HCT116 (cell line): ENCODE results near the gene MAP2K1. TPM values are rescaled to one million over a fixed set of nuclear protein-coding genes. Genes with fewer than 3 reads are reported as not detected.

Experiments used
- ATAC-seq: fragments of 200-7000 bp; cut with Tn5 transposase; 2 replicates; pipeline ENCODE4 v1.9.1; 2020; ENCODE audit warnings: mild to moderate bottlenecking, moderate library complexity
- BruUV-seq: library from RNA; stranded (reverse); fragments of 400-500 nt; replicated peaks from 2 replicates; lab custom pipeline; 2021; lab: Mats Ljungman, UMichigan
- CTCF ChIA-PET: fragments of 300-600 bp; sonication (Branson Sonifier 250); formaldehyde crosslinking; loops from one replicate; lab custom pipeline; 2021; ENCODE audit warnings: antibody characterized with exemption; lab: Charles Lee
- POLR2A ChIA-PET: fragments of 300-600, 350-600 bp; sonication (Branson Sonifier 250); formaldehyde crosslinking; loops from one replicate; lab custom pipeline; 2021; ENCODE audit warnings: antibody characterized with exemption; lab: Charles Lee
- RAD21 ChIA-PET, 2 experiments: fragments of 300-600 bp; sonication (Branson Sonifier 250); formaldehyde crosslinking; loops; one replicate each; lab custom pipeline; 2023; ENCODE audit warnings: low total read pairs in 2 of 2; ENCODE audit not compliant: uncharacterized antibody in 2 of 2, unreplicated experiment in 2 of 2, low non-redundant PET in 1 of 2; lab: Charles Lee
- DNase-seq: peaks from one replicate; pipeline ENCODE4 v3.0.0-alpha.2; 2010; ENCODE audit warnings: low read depth, low spot score
- H2AFZ ChIP-seq: fragments of 200-600 bp; shearing (Covaris generic), sonication (generic); 2 replicates; pipeline ENCODE4 v1.6.1; 2017; ENCODE audit warnings: low read depth, mixed run types, mixed read lengths, antibody characterized with exemption, low read length; ENCODE audit not compliant: poor library complexity, severe bottlenecking
- H3K27ac ChIP-seq: 2 replicates; pipeline ENCODE4 v1.5.1; 2012; ENCODE audit warnings: low read depth, low read length
- H3K27me3 ChIP-seq: fragments of 200-600 bp; sonication (generic); 2 replicates; pipeline ENCODE4 v1.6.1; 2016; ENCODE audit warnings: mixed run types, low read length, mixed read lengths; ENCODE audit not compliant: insufficient read depth
- H3K36me3 ChIP-seq, 2 experiments: fragments of 200-500 bp in 1 of 2; fragments of 200-600 bp in 1 of 2; sonication (Bioruptor generic) in 1 of 2; sonication (generic) in 1 of 2; 2 replicates each; pipeline versions ENCODE4 v1.5.1 to v1.6.1; 2014 to 2016; ENCODE audit warnings: low read length in 2 of 2, inconsistent platforms in 1 of 2, mixed read lengths in 1 of 2, mixed run types in 1 of 2; ENCODE audit not compliant: insufficient read depth in 2 of 2, control insufficient read depth in 1 of 2
- H3K4me1 ChIP-seq, 2 experiments: fragments of 200-600 bp in 1 of 2; sonication (generic) in 1 of 2; 2 replicates each; pipeline versions ENCODE4 v1.5.1 to v1.6.1; 2012 to 2017; ENCODE audit warnings: low read length in 2 of 2, inconsistent platforms in 1 of 2, mild to moderate bottlenecking in 1 of 2, mixed read lengths in 1 of 2, mixed run types in 1 of 2, moderate library complexity in 1 of 2; ENCODE audit not compliant: insufficient read depth in 2 of 2, control insufficient read depth in 1 of 2
- H3K4me2 ChIP-seq: fragments of 200-600 bp; sonication (generic); 2 replicates; pipeline ENCODE4 v1.6.1; 2017; ENCODE audit warnings: mixed run types, low read length, mixed read lengths
- H3K4me3 ChIP-seq, 2 experiments: fragments of 200-600 bp in 1 of 2; sonication (generic) in 1 of 2; replicated peaks in 1 of 2; 2 replicates each; pipeline ENCODE4 v1.5.1; 2011 to 2016; ENCODE audit warnings: low read length in 2 of 2, control low read depth in 1 of 2, low read depth in 1 of 2, mild to moderate bottlenecking in 1 of 2, mixed read lengths in 1 of 2, mixed run types in 1 of 2
- H3K79me2 ChIP-seq: fragments of 200-600 bp; sonication (generic); 2 replicates; pipeline ENCODE4 v1.6.1; 2017; ENCODE audit warnings: mild to moderate bottlenecking, mixed run types, low read length, moderate library complexity, mixed read lengths; ENCODE audit not compliant: insufficient read depth
- H3K9ac ChIP-seq: fragments of 200-600 bp; sonication (generic); 2 replicates; pipeline ENCODE4 v1.6.1; 2016; ENCODE audit warnings: low read length, mixed read lengths
- H3K9me2 ChIP-seq: fragments of 200-600 bp; sonication (generic), shearing (Covaris generic); 2 replicates; pipeline ENCODE4 v1.6.1; 2017; ENCODE audit warnings: mixed run types, mild to moderate bottlenecking, moderate library complexity; ENCODE audit not compliant: insufficient read depth
- H3K9me3 ChIP-seq, 2 experiments: fragments of 200-500 bp in 1 of 2; fragments of 200-600 bp in 1 of 2; sonication (Bioruptor generic) in 1 of 2; sonication (generic) in 1 of 2; 2 replicates each; pipeline ENCODE4 v1.6.1; 2014 to 2017; ENCODE audit warnings: low read length in 2 of 2, mixed read lengths in 2 of 2, inconsistent platforms in 1 of 2, low read depth in 1 of 2, mild to moderate bottlenecking in 1 of 2, mixed run types in 1 of 2, moderate library complexity in 1 of 2; ENCODE audit not compliant: control insufficient read depth in 1 of 2, insufficient read depth in 1 of 2
- H4K20me1 ChIP-seq: fragments of 200-600 bp; sonication (generic), shearing (Covaris generic); 2 replicates; pipeline ENCODE4 v1.6.1; 2017; ENCODE audit warnings: mixed run types, mild to moderate bottlenecking, moderate library complexity; ENCODE audit not compliant: insufficient read depth
- CBX3 ChIP-seq: IDR thresholded peaks from 2 replicates; pipeline ENCODE4 v1.6.1; 2012; ENCODE audit warnings: low read depth
- CEBPB ChIP-seq: IDR thresholded peaks from 2 replicates; pipeline ENCODE4 v1.6.1; 2012; ENCODE audit warnings: low read depth
- EGR1 ChIP-seq: IDR thresholded peaks from 2 replicates; pipeline ENCODE4 v1.6.1; 2012; ENCODE audit warnings: low read depth
- ELF1 ChIP-seq: IDR thresholded peaks from 2 replicates; pipeline ENCODE4 v1.6.1; 2012; ENCODE audit warnings: low read depth, borderline replicate concordance
- EZH2 ChIP-seq: fragments of 200-600 bp; sonication (generic); IDR thresholded peaks from 2 replicates; pipeline ENCODE4 v1.6.1; 2017; ENCODE audit warnings: antibody characterized with exemption, mixed run types
- EZH2phosphoT487 ChIP-seq: fragments of 200-600 bp; IDR thresholded peaks from 2 replicates; pipeline ENCODE4 v1.6.1; 2018; ENCODE audit warnings: antibody characterized with exemption, borderline replicate concordance
- JUND ChIP-seq: IDR thresholded peaks from 2 replicates; pipeline ENCODE4 v1.6.1; 2012
- POLR2A ChIP-seq: IDR thresholded peaks from 2 replicates; pipeline ENCODE4 v1.7.0; 2011; ENCODE audit warnings: borderline replicate concordance; ENCODE audit not compliant: insufficient read depth, insufficient read length; ENCODE audit errors: extremely low read depth
- RAD21 ChIP-seq: IDR thresholded peaks from 2 replicates; pipeline ENCODE4 v1.6.1; 2012; ENCODE audit warnings: low read depth, mild to moderate bottlenecking
- SIN3A ChIP-seq: IDR thresholded peaks from 2 replicates; pipeline ENCODE4 v1.6.1; 2012; ENCODE audit warnings: low read depth
- SP1 ChIP-seq: IDR thresholded peaks from 2 replicates; pipeline ENCODE4 v1.6.1; 2012; ENCODE audit warnings: low read depth
- SRF ChIP-seq: IDR thresholded peaks from 2 replicates; pipeline ENCODE4 v1.6.1; 2012; ENCODE audit warnings: low read depth
- TCF7L2 ChIP-seq: IDR thresholded peaks from 2 replicates; pipeline ENCODE4 v1.7.0; 2011; ENCODE audit warnings: borderline replicate concordance, inconsistent platforms; ENCODE audit not compliant: insufficient read depth, insufficient read length; ENCODE audit errors: extremely low read depth
- YY1 ChIP-seq: IDR thresholded peaks from 2 replicates; pipeline ENCODE4 v1.6.1; 2011; ENCODE audit warnings: low read length, low read depth, moderate library complexity, mild to moderate bottlenecking; ENCODE audit not compliant: insufficient replicate concordance; ENCODE audit errors: extremely low read depth
- ZFX ChIP-seq: fragments of 450-650 bp; IDR thresholded peaks from 2 replicates; pipeline ENCODE4 v1.6.1; 2017
- intact Hi-C: fragments of 100-400 bp; cut with micrococcal nuclease; formaldehyde crosslinking; loops from 2 replicates; pipeline ENCODE4 v1.10.0; 2022
- total RNA-seq: library from RNA; stranded (reverse); gene quantifications from one replicate; pipeline ENCODE4 v1.2.1, GENCODE V29; 2021; ENCODE audit not compliant: unreplicated experiment
- TF ChIP-seq, protein P1 (sequence below): IDR thresholded peaks from 2 replicates; pipeline ENCODE4 v1.6.1; 2012; ENCODE audit warnings: low read depth
- TF ChIP-seq, protein P2 (sequence below): IDR thresholded peaks from 2 replicates; pipeline ENCODE4 v1.6.1; 2012
- TF ChIP-seq, protein P3 (sequence below): IDR thresholded peaks from 2 replicates; pipeline ENCODE4 v1.6.1; 2011; ENCODE audit warnings: mild to moderate bottlenecking, low read length, moderate library complexity; ENCODE audit not compliant: insufficient replicate concordance; ENCODE audit errors: extremely low read depth
- TF ChIP-seq, protein P4 (sequence below), 3 experiments: fragments of 200-600 bp in 1 of 3; sonication (generic) in 1 of 3; IDR thresholded peaks in 2 of 3; conservative IDR thresholded peaks in 1 of 3; 2 replicates each; pipeline ENCODE4 v1.5.1; 2012 to 2017; ENCODE audit warnings: low read depth in 2 of 3, low read length in 2 of 3, antibody characterized with exemption in 1 of 3, borderline replicate concordance in 1 of 3, control low read depth in 1 of 3, mild to moderate bottlenecking in 1 of 3, mixed read lengths in 1 of 3, mixed run types in 1 of 3, moderate library complexity in 1 of 3; ENCODE audit not compliant: insufficient read depth in 1 of 3

Gene MAP2K1
- total RNA-seq, 1 experiment from 2014 or later, result 52.3 TPM

DNA sequence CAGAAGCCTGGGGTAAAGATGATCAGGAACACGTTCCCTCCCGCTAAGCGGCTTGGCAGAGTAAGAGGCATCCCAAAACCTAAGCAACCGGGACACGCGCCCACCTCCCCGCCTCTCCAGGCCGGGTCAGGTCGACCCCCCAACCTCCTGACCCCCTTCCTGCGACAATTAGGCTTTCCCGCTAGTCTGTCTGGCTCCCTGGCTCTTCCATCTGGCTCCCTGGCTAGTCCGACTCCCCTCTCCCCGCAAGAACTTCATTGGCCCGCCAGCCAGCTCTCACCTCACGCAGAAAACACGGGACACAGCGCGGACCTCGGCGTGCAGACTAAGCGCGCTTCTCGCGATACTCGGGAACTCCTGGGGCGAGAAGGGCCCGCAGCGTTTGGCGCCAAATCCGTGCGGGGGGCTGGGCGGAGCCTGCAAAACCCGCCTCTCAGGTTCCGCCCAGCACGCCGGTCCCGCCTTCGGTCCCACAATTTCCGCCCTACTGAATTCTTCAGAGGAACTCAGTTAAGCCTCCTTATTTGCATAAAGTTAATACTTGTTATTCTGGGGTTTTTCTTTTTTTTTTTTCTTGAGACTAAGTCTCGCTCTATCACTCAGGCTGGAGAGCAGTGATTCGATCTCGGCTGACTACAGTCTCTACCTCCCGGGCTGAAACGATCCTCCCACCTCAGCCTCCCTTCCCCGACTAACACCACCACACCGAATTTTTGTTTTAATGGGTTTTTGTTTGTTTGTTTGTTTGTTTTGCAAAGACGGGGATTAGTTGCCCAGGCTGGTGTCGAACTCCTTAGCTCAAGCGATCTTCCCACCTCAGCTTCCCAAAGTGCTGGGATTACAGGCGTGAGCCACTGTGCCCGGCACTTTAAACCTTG is 30.1 kb upstream of the MAP2K1 start, which contains the start of gene TIPIN:
Gene TIPIN (minus strand): TSS at position 327 of the 878 bp plus-strand sequence. CDS start 3,738 bp downstream, outside the sequence.
- peak within 1 kb of the TSS; percentile 91 for H3K4me2 ChIP-seq
- POLR2A ChIA-PET, result interaction anchor here (0.9 kb wide), 1 partner anchor 30 kb away, joined by 3 read pairs; the partner anchor contains the start of gene MAP2K1
- H3K9me3 ChIP-seq, result no peaks in the 10 kb centered on the region
- RAD21 ChIA-PET, result no interaction called here
- peak within 1 kb of the TSS; percentile 83 to 87 for H3K4me3 ChIP-seq
- H2AFZ ChIP-seq, result no peak within 1 kb of the TSS
- H3K79me2 ChIP-seq, result peaks cover 40% of the 10 kb centered on the region
- BruUV-seq, result no TSS peak
- peak within 1 kb of the TSS; percentile 90 for H3K9ac ChIP-seq
- CTCF ChIA-PET, result no interaction called here
- peak; percentile 91 for DNase-seq
- H3K4me1 ChIP-seq, result peaks cover 17 to 29% of the 10 kb centered on the region in 2 experiments
- H3K27ac ChIP-seq, result peak within 1 kb of the TSS; percentile 77
- ATAC-seq, result peak; percentile 96
- no peaks in the 10 kb centered on the region for H3K9me2 ChIP-seq
- H3K27me3 ChIP-seq, result no peaks in the 10 kb centered on the region
- no peaks in the 10 kb centered on the region for H4K20me1 ChIP-seq
- peaks cover 3 to 4% of the 10 kb centered on the region in 2 experiments; a peak in 2 of 4 replicates for H3K36me3 ChIP-seq
- intact Hi-C loops, result loop anchor here (5.0 kb wide), 1 partner anchor 141 kb away; the partner anchor contains the start of gene SNAPC5
- TF ChIP-seq, protein P1, sequence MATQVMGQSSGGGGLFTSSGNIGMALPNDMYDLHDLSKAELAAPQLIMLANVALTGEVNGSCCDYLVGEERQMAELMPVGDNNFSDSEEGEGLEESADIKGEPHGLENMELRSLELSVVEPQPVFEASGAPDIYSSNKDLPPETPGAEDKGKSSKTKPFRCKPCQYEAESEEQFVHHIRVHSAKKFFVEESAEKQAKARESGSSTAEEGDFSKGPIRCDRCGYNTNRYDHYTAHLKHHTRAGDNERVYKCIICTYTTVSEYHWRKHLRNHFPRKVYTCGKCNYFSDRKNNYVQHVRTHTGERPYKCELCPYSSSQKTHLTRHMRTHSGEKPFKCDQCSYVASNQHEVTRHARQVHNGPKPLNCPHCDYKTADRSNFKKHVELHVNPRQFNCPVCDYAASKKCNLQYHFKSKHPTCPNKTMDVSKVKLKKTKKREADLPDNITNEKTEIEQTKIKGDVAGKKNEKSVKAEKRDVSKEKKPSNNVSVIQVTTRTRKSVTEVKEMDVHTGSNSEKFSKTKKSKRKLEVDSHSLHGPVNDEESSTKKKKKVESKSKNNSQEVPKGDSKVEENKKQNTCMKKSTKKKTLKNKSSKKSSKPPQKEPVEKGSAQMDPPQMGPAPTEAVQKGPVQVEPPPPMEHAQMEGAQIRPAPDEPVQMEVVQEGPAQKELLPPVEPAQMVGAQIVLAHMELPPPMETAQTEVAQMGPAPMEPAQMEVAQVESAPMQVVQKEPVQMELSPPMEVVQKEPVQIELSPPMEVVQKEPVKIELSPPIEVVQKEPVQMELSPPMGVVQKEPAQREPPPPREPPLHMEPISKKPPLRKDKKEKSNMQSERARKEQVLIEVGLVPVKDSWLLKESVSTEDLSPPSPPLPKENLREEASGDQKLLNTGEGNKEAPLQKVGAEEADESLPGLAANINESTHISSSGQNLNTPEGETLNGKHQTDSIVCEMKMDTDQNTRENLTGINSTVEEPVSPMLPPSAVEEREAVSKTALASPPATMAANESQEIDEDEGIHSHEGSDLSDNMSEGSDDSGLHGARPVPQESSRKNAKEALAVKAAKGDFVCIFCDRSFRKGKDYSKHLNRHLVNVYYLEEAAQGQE, result no peak
- TF ChIP-seq YY1 (peak; percentile 11), TCF7L2 (peak; percentile 20), EZH2 (no peak), JUND (no peak), RAD21 (no peak), EGR1 (no peak), ZFX (peak; percentile 29; the same call in 1 of the 2 replicates), CBX3 (peak; percentile 16; the same call in 1 of the 2 replicates), CEBPB (no peak), EZH2phosphoT487 (no peak), ELF1 (no peak), SRF (peak; percentile 54; the same call in 1 of the 2 replicates), SIN3A (peak; percentile 85), SP1 (peak; percentile 63), POLR2A (peak; percentile 91)
- TF ChIP-seq, protein P2, sequence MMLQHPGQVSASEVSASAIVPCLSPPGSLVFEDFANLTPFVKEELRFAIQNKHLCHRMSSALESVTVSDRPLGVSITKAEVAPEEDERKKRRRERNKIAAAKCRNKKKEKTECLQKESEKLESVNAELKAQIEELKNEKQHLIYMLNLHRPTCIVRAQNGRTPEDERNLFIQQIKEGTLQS, result no peak
- TF ChIP-seq, protein P3, sequence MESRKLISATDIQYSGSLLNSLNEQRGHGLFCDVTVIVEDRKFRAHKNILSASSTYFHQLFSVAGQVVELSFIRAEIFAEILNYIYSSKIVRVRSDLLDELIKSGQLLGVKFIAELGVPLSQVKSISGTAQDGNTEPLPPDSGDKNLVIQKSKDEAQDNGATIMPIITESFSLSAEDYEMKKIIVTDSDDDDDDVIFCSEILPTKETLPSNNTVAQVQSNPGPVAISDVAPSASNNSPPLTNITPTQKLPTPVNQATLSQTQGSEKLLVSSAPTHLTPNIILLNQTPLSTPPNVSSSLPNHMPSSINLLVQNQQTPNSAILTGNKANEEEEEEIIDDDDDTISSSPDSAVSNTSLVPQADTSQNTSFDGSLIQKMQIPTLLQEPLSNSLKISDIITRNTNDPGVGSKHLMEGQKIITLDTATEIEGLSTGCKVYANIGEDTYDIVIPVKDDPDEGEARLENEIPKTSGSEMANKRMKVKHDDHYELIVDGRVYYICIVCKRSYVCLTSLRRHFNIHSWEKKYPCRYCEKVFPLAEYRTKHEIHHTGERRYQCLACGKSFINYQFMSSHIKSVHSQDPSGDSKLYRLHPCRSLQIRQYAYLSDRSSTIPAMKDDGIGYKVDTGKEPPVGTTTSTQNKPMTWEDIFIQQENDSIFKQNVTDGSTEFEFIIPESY, result peak; percentile 98
- TF ChIP-seq, protein P4, sequence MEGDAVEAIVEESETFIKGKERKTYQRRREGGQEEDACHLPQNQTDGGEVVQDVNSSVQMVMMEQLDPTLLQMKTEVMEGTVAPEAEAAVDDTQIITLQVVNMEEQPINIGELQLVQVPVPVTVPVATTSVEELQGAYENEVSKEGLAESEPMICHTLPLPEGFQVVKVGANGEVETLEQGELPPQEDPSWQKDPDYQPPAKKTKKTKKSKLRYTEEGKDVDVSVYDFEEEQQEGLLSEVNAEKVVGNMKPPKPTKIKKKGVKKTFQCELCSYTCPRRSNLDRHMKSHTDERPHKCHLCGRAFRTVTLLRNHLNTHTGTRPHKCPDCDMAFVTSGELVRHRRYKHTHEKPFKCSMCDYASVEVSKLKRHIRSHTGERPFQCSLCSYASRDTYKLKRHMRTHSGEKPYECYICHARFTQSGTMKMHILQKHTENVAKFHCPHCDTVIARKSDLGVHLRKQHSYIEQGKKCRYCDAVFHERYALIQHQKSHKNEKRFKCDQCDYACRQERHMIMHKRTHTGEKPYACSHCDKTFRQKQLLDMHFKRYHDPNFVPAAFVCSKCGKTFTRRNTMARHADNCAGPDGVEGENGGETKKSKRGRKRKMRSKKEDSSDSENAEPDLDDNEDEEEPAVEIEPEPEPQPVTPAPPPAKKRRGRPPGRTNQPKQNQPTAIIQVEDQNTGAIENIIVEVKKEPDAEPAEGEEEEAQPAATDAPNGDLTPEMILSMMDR (IDR thresholded peaks at IDR 0.05 in 2 of 3, conservative IDR thresholded peaks at IDR 0.05 in 1 of 3; ENCODE audit: borderline replicate concordance in 1 of 3, insufficient read depth in 1 of 3, low read depth in 2 of 3, low read length in 2 of 3), result no peak
